HepG2 (cell line): ENCODE measurements around the gene P2RY11. TPM values are rescaled to one million over a fixed set of nuclear protein-coding genes. Genes with fewer than 3 reads are reported as not detected.

Experiments used
- ATAD3A ChIP-seq: sonication (generic); formaldehyde crosslinking; IDR thresholded peaks from 2 replicates; pipeline ENCODE4 v1.4.0; 2020; ENCODE audit warnings: missing genetic modification reagents
- DMAP1 ChIP-seq: IDR thresholded peaks from 2 replicates; pipeline ENCODE4 v1.6.1; 2016
- DPF2 ChIP-seq: sonication (generic); formaldehyde crosslinking; IDR thresholded peaks from 2 replicates; pipeline ENCODE4 v1.4.0; 2020; ENCODE audit warnings: mild to moderate bottlenecking, low read depth, missing genetic modification reagents, borderline replicate concordance
- EEA1 ChIP-seq: sonication (generic); formaldehyde crosslinking; IDR thresholded peaks from 2 replicates; pipeline ENCODE4 v1.5.1; 2020; ENCODE audit warnings: mild to moderate bottlenecking, missing genetic modification reagents, borderline replicate concordance
- MEIS2 ChIP-seq: sonication (generic); formaldehyde crosslinking; IDR thresholded peaks from 2 replicates; pipeline ENCODE4 v1.9.0; 2021; ENCODE audit warnings: mild to moderate bottlenecking, missing genetic modification reagents
- RAD51 ChIP-seq: fragments of 450-650 bp; IDR thresholded peaks from 2 replicates; pipeline ENCODE4 v1.6.1; 2016; ENCODE audit warnings: borderline replicate concordance
- ZNF17 ChIP-seq: sonication (generic); formaldehyde crosslinking; IDR thresholded peaks from 2 replicates; pipeline ENCODE4 v1.5.0; 2020; ENCODE audit warnings: mild to moderate bottlenecking, missing genetic modification reagents
- ZNF350 ChIP-seq: sonication (generic); formaldehyde crosslinking; IDR thresholded peaks from 2 replicates; pipeline ENCODE4 v1.4.0; 2020; ENCODE audit warnings: mild to moderate bottlenecking, low read depth, missing genetic modification reagents, borderline replicate concordance
- ZNF407 ChIP-seq: sonication (generic); formaldehyde crosslinking; IDR thresholded peaks from one replicate; pipeline ENCODE4 v1.5.1; 2020; ENCODE audit warnings: mild to moderate bottlenecking, missing genetic modification reagents; ENCODE audit errors: not compliant biosample characterization
- ZNF441 ChIP-seq: sonication (generic); formaldehyde crosslinking; IDR thresholded peaks from 2 replicates; pipeline ENCODE4 v1.7.0; 2021; ENCODE audit warnings: missing genetic modification reagents, borderline replicate concordance
- ZNF446 ChIP-seq: sonication (generic); formaldehyde crosslinking; IDR thresholded peaks from 2 replicates; pipeline ENCODE4 v1.5.0; 2020; ENCODE audit warnings: mild to moderate bottlenecking, missing genetic modification reagents
- polyA plus RNA-seq, 8 experiments: library from polyadenylated mRNA; depleted of rRNA in 3 of 8; stranded (reverse) in 7 of 8; unstranded in 1 of 8; fragments of >200 nt; fragmentation: Illumina TruSeq in 4 of 8; extraction: Trizol in 4 of 8; gene quantifications; 2 replicates each; pipeline versions ENCODE4 v1.2.1 to v1.2.3, GENCODE V29; 2011 to 2016; ENCODE audit warnings: low read depth in 4 of 8, missing spikeins in 1 of 8, mixed read lengths in 1 of 8; ENCODE audit not compliant: insufficient read depth in 1 of 8
- total RNA-seq, 5 experiments: library from RNA; depleted of rRNA; stranded (reverse); fragments of >200 nt; fragmentation: Illumina TruSeq; extraction: Trizol; gene quantifications; 2 replicates each; pipeline ENCODE4 v1.2.3, GENCODE V29; 2016; ENCODE audit warnings: low read depth in 1 of 5
- TF ChIP-seq, protein P1 (sequence below): sonication (generic); formaldehyde crosslinking; IDR thresholded peaks from 2 replicates; pipeline ENCODE4 v1.9.0; 2021; ENCODE audit warnings: missing genetic modification reagents, borderline replicate concordance
- TF ChIP-seq, protein P2 (sequence below): IDR thresholded peaks from 2 replicates; pipeline ENCODE4 v1.4.0; 2020; ENCODE audit warnings: mild to moderate bottlenecking, missing genetic modification reagents

The P2RY11 gene
- total and polyA plus RNA-seq, 2 of the 13 experiments (the other 11 are each of a cell fraction or from before 2014, with no cell fraction given) = 4.0 to 7.8 TPM

- TF ChIP-seq ZNF17 (CRISPR knock-in tag) (no peak), DPF2 (CRISPR knock-in tag) (no peak), ZNF407 (peak; percentile 80), ATAD3A (0 out of 2 replicates have a peak, but pooled peaks have one; percentile 28), ZNF446 (CRISPR knock-in tag) (peak; percentile 82), RAD51 (no peak), MEIS2 (CRISPR knock-in tag) (peak; percentile 28; the same call in 1 of the 2 replicates), EEA1 (peak; percentile 91), DMAP1 (CRISPR knock-in tag) (peak; percentile 99), ZNF350 (CRISPR knock-in tag) (peak; percentile 54; the same call in 1 of the 2 replicates), ZNF441 (CRISPR knock-in tag) (peak; percentile 82)
- TF ChIP-seq, protein P1, sequence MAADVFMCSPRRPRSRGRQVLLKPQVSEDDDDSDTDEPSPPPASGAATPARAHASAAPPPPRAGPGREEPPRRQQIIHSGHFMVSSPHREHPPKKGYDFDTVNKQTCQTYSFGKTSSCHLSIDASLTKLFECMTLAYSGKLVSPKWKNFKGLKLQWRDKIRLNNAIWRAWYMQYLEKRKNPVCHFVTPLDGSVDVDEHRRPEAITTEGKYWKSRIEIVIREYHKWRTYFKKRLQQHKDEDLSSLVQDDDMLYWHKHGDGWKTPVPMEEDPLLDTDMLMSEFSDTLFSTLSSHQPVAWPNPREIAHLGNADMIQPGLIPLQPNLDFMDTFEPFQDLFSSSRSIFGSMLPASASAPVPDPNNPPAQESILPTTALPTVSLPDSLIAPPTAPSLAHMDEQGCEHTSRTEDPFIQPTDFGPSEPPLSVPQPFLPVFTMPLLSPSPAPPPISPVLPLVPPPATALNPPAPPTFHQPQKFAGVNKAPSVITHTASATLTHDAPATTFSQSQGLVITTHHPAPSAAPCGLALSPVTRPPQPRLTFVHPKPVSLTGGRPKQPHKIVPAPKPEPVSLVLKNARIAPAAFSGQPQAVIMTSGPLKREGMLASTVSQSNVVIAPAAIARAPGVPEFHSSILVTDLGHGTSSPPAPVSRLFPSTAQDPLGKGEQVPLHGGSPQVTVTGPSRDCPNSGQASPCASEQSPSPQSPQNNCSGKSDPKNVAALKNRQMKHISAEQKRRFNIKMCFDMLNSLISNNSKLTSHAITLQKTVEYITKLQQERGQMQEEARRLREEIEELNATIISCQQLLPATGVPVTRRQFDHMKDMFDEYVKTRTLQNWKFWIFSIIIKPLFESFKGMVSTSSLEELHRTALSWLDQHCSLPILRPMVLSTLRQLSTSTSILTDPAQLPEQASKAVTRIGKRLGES (CRISPR knock-in tag) = no peak
- TF ChIP-seq, protein P2, sequence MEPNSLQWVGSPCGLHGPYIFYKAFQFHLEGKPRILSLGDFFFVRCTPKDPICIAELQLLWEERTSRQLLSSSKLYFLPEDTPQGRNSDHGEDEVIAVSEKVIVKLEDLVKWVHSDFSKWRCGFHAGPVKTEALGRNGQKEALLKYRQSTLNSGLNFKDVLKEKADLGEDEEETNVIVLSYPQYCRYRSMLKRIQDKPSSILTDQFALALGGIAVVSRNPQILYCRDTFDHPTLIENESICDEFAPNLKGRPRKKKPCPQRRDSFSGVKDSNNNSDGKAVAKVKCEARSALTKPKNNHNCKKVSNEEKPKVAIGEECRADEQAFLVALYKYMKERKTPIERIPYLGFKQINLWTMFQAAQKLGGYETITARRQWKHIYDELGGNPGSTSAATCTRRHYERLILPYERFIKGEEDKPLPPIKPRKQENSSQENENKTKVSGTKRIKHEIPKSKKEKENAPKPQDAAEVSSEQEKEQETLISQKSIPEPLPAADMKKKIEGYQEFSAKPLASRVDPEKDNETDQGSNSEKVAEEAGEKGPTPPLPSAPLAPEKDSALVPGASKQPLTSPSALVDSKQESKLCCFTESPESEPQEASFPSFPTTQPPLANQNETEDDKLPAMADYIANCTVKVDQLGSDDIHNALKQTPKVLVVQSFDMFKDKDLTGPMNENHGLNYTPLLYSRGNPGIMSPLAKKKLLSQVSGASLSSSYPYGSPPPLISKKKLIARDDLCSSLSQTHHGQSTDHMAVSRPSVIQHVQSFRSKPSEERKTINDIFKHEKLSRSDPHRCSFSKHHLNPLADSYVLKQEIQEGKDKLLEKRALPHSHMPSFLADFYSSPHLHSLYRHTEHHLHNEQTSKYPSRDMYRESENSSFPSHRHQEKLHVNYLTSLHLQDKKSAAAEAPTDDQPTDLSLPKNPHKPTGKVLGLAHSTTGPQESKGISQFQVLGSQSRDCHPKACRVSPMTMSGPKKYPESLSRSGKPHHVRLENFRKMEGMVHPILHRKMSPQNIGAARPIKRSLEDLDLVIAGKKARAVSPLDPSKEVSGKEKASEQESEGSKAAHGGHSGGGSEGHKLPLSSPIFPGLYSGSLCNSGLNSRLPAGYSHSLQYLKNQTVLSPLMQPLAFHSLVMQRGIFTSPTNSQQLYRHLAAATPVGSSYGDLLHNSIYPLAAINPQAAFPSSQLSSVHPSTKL (CRISPR knock-in tag) = peak; percentile 65
These were observed 5.2 kb upstream of the P2RY11 start, which contains the start of gene PPAN (continued) for GRCh38 chr19:10106100-10106936.
